PC-3 (cell line): ENCODE data around the gene IL1R2. TPM values are rescaled to one million over a fixed set of nuclear protein-coding genes. Genes with fewer than 3 reads are reported as not detected.

Experiments used
- ATAC-seq: fragments of 200-7000 bp; cut with Tn5 transposase; 2 replicates; pipeline ENCODE4 v1.9.1; 2020; ENCODE audit warnings: mild to moderate bottlenecking, moderate library complexity
- BruUV-seq: library from RNA; stranded (reverse); fragments of 400-500 nt; replicated peaks from 2 replicates; lab custom pipeline; 2021; lab: Mats Ljungman, UMichigan
- CTCF ChIA-PET: fragments of 300-600 bp; sonication (Branson Sonifier 250); formaldehyde crosslinking; loops from one replicate; lab custom pipeline; 2022; ENCODE audit warnings: antibody characterized with exemption; lab: Charles Lee
- POLR2A ChIA-PET: fragments of 300-600 bp; sonication (Branson Sonifier 250); formaldehyde crosslinking; loops from one replicate; lab custom pipeline; 2022; ENCODE audit warnings: antibody characterized with exemption; ENCODE audit not compliant: unreplicated experiment; lab: Charles Lee
- DNase-seq: peaks from one replicate; pipeline ENCODE4 v3.0.0-alpha.2; 2015
- H2AFZ ChIP-seq: fragments of 300-600 bp; sonication (generic); 2 replicates; pipeline ENCODE4 v1.6.0; 2016; ENCODE audit warnings: antibody characterized with exemption, low read length
- H3F3A ChIP-seq: fragments of 300-600 bp; sonication (generic); one replicate; pipeline ENCODE4 v1.6.0; 2017; ENCODE audit warnings: antibody characterized with exemption, low read length, control low read depth, mild to moderate bottlenecking; ENCODE audit not compliant: unreplicated experiment
- H3K27ac ChIP-seq: fragments of 300-600 bp; sonication (generic); 2 replicates; pipeline ENCODE4 v1.5.1; 2016; ENCODE audit warnings: mild to moderate bottlenecking, low read length
- H3K27me3 ChIP-seq: fragments of 300-600 bp; sonication (generic); 2 replicates; pipeline ENCODE4 v1.6.1; 2016; ENCODE audit warnings: low read length, mixed read lengths
- H3K36me3 ChIP-seq: fragments of 300-600 bp; sonication (generic); 2 replicates; pipeline ENCODE4 v1.6.1; 2016; ENCODE audit warnings: low read depth, mixed run types, low read length, mixed read lengths
- H3K4me1 ChIP-seq: fragments of 300-600 bp; sonication (generic); 2 replicates; pipeline ENCODE4 v1.5.1; 2016; ENCODE audit warnings: low read length; ENCODE audit not compliant: insufficient read depth
- H3K4me2 ChIP-seq: fragments of 300-600 bp; sonication (generic); 2 replicates; pipeline ENCODE4 v1.6.0; 2016; ENCODE audit warnings: low read length
- H3K4me3 ChIP-seq: fragments of 300-600 bp; sonication (generic); 2 replicates; pipeline ENCODE4 v1.5.1; 2016; ENCODE audit warnings: mild to moderate bottlenecking, low read length, mixed read lengths
- H3K79me2 ChIP-seq: fragments of 300-600 bp; sonication (generic); 2 replicates; pipeline ENCODE4 v1.6.1; 2017; ENCODE audit warnings: low read length, mixed read lengths
- H3K9ac ChIP-seq: fragments of 300-600 bp; sonication (generic); 2 replicates; pipeline ENCODE4 v1.6.0; 2016; ENCODE audit warnings: mild to moderate bottlenecking, low read length
- H3K9me2 ChIP-seq: fragments of 300-600 bp; sonication (generic); replicated peaks from 2 replicates; pipeline ENCODE4 v1.6.1; 2016; ENCODE audit warnings: mixed run types, low read length, mixed read lengths
- H3K9me3 ChIP-seq: fragments of 300-600 bp; sonication (generic); 2 replicates; pipeline ENCODE4 v1.6.1; 2016; ENCODE audit warnings: low read length, mixed read lengths
- H4K20me1 ChIP-seq: fragments of 300-600 bp; sonication (generic); 2 replicates; pipeline ENCODE4 v1.6.1; 2016; ENCODE audit warnings: low read length, mixed read lengths
- EZH2 ChIP-seq: fragments of 300-600 bp; sonication (generic); IDR thresholded peaks from one replicate; pipeline ENCODE4 v1.6.1; 2017; ENCODE audit warnings: antibody characterized with exemption, mild to moderate bottlenecking, low read length; ENCODE audit not compliant: unreplicated experiment
- EZH2phosphoT487 ChIP-seq: fragments of 300-600 bp; sonication (generic); IDR thresholded peaks from 2 replicates; pipeline ENCODE4 v1.6.1; 2018; ENCODE audit warnings: mild to moderate bottlenecking, antibody characterized with exemption, low read length, borderline replicate concordance
- intact Hi-C: fragments of 100-400 bp; cut with micrococcal nuclease; formaldehyde crosslinking; loops from 2 replicates; pipeline ENCODE4 v1.9.0; 2023
- total RNA-seq: library from RNA; depleted of rRNA; stranded (reverse); fragments of >200 nt; gene quantifications from 2 replicates; pipeline ENCODE4 v1.2.3, GENCODE V29; 2014
- TF ChIP-seq, protein P1 (sequence below): fragments of 300-600 bp; sonication (generic); conservative IDR thresholded peaks from 2 replicates; pipeline ENCODE4 v1.5.1; 2017; ENCODE audit warnings: antibody characterized with exemption, low read depth, mild to moderate bottlenecking, low read length

Gene IL1R2
- total RNA-seq, 1 experiment from 2014 or later = 6.0 TPM

DNA sequence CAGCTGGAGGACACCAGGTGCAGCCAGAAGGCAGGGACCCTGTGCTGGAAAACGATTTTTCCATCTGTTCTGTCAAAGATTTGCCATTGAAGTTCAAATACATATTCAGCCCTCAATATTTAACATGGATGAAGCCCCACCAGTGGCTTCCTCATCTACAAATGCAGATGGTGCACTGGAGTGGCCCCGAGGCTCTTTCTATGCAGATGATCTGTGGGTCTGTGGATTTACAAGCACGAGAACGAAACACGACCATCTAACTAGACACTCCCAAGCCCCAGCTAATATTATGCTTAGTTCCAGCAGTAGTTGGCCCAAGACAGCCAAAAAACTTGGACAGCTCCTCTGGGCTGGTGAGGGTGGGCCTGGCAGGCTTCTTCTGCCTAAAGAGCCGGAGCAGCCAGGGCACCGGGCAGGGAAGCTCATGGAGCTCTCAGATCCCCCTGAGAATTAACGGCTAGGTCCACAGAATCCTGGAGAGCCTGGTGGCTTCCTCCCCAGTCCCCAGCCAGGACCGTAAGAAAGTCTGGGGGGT lies 9.2 kb upstream of the IL1R2 start:
- Histone ChIP-seq H3K9ac (no peak overlapping the region), H3K36me3 (no peaks in the 10 kb centered on the region), H3K27ac (peak overlapping the region; percentile 98; the same call in 1 of the 2 replicates), H4K20me1 (no peaks in the 10 kb centered on the region), H3F3A (no peaks in the 10 kb centered on the region), H3K79me2 (no peaks in the 10 kb centered on the region), H3K9me2 (no peaks in the 10 kb centered on the region), H2AFZ (no peak overlapping the region), H3K27me3 (no peaks in the 10 kb centered on the region), H3K4me2 (no peak overlapping the region), H3K4me1 (peaks cover 46% of the 10 kb centered on the region), H3K4me3 (no peak overlapping the region), H3K9me3 (no peaks in the 10 kb centered on the region)
- no peak for ATAC-seq
- intact Hi-C loops = loop anchor here (1.0 to 5.0 kb wide), 2 partner anchors 34 to 80 kb away; no protein-coding TSS in a partner anchor
- no peak for DNase-seq
- POLR2A ChIA-PET = no interaction called here
- TF ChIP-seq, protein P1, sequence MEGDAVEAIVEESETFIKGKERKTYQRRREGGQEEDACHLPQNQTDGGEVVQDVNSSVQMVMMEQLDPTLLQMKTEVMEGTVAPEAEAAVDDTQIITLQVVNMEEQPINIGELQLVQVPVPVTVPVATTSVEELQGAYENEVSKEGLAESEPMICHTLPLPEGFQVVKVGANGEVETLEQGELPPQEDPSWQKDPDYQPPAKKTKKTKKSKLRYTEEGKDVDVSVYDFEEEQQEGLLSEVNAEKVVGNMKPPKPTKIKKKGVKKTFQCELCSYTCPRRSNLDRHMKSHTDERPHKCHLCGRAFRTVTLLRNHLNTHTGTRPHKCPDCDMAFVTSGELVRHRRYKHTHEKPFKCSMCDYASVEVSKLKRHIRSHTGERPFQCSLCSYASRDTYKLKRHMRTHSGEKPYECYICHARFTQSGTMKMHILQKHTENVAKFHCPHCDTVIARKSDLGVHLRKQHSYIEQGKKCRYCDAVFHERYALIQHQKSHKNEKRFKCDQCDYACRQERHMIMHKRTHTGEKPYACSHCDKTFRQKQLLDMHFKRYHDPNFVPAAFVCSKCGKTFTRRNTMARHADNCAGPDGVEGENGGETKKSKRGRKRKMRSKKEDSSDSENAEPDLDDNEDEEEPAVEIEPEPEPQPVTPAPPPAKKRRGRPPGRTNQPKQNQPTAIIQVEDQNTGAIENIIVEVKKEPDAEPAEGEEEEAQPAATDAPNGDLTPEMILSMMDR = no peak
- TF ChIP-seq EZH2 (no peak), EZH2phosphoT487 (no peak)
- CTCF ChIA-PET = no interaction called here
- BruUV-seq = no TSS peak

- intact Hi-C loops = loop anchor here (1.0 to 5.0 kb wide), 2 partner anchors 33 to 81 kb away; no protein-coding TSS in a partner anchor
- H3K9ac ChIP-seq = peak overlapping the region; percentile 46
These were observed 8.3 kb upstream of the IL1R2 start for GRCh38 chr2:101983486-101983885.

More at GRCh38 chr2:101983486-101983885, 8.3 kb upstream of the IL1R2 start:
- Histone ChIP-seq H3K36me3 (no peaks in the 10 kb centered on the region), H3F3A (no peaks in the 10 kb centered on the region), H2AFZ (peak overlapping the region; percentile 60), H3K4me3 (0 out of 2 replicates have a peak overlapping the region, but pooled peaks have one; percentile 12), H3K9me3 (no peaks in the 10 kb centered on the region), H3K9me2 (no peaks in the 10 kb centered on the region), H3K4me2 (peak overlapping the region; percentile 67), H3K27me3 (no peaks in the 10 kb centered on the region), H3K79me2 (no peaks in the 10 kb centered on the region), H4K20me1 (no peaks in the 10 kb centered on the region), H3K27ac (peak overlapping the region; percentile 98), H3K4me1 (peaks cover 47% of the 10 kb centered on the region)
- POLR2A ChIA-PET = interaction anchor here (0.6 kb wide), 1 partner anchor 79 kb away, joined by 3 read pairs; no protein-coding TSS in a partner anchor
- CTCF ChIA-PET = no interaction called here
- peak; percentile 66 for ATAC-seq
- peak; percentile 83 for DNase-seq
- no TSS peak for BruUV-seq
- TF ChIP-seq, protein P1 = no peak
- TF ChIP-seq EZH2 = no peak
- no peak for TF ChIP-seq EZH2phosphoT487
